ENCODE results near the gene SPRED2.

DNA sequence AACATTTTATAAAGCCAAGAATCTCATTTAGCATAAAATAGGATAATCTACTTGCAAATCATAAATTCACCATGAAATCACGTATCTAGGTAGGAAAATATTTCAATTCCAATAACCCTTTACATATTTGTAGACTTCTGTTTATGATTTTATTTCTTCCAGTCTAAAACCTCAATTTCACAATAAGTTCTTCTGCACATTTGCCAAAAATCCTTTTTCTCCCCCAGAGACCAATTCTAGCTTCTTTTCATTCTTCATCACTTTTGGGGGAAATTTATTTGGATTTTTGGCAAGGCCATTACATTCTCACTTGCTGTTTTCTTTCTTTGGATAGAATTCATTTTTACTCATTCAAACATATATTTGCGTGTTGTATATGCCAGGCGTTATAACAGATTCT is 86.8 kb downstream of the SPRED2 start:
- TF ChIP-seq, protein P1, sequence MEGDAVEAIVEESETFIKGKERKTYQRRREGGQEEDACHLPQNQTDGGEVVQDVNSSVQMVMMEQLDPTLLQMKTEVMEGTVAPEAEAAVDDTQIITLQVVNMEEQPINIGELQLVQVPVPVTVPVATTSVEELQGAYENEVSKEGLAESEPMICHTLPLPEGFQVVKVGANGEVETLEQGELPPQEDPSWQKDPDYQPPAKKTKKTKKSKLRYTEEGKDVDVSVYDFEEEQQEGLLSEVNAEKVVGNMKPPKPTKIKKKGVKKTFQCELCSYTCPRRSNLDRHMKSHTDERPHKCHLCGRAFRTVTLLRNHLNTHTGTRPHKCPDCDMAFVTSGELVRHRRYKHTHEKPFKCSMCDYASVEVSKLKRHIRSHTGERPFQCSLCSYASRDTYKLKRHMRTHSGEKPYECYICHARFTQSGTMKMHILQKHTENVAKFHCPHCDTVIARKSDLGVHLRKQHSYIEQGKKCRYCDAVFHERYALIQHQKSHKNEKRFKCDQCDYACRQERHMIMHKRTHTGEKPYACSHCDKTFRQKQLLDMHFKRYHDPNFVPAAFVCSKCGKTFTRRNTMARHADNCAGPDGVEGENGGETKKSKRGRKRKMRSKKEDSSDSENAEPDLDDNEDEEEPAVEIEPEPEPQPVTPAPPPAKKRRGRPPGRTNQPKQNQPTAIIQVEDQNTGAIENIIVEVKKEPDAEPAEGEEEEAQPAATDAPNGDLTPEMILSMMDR (IDR thresholded peaks at IDR 0.05) = no peak
- no peak for TF ChIP-seq POLR2A (IDR thresholded peaks at IDR 0.05)
- no peak for TF ChIP-seq POLR2AphosphoS5 (IDR thresholded peaks at IDR 0.05)
